Naive thymus-derived CD4-positive, alpha-beta T cell (primary cell): ENCODE results near the gene PLPPR3. TPM values are rescaled to one million over a fixed set of nuclear protein-coding genes. Genes with fewer than 3 reads are reported as not detected.

Experiments
- ATAC-seq: fragments of 150-1000 bp; cut with Tn5 transposase; 2 replicates; pipeline ENCODE4 v1.10.0; 2021; ENCODE audit warnings: mild to moderate bottlenecking, moderate library complexity
- CTCF ChIA-PET: fragments of 350-600 bp; sonication (Branson Sonifier 250); formaldehyde crosslinking; loops from one replicate; lab custom pipeline; 2021; ENCODE audit warnings: antibody characterized with exemption; lab: Charles Lee
- POLR2A ChIA-PET: fragments of 350-600 bp; sonication (Branson Sonifier 250); formaldehyde crosslinking; loops from one replicate; lab custom pipeline; 2021; ENCODE audit warnings: antibody characterized with exemption, inconsistent platforms; lab: Charles Lee
- DNase-seq, 9 donors: peaks; one replicate each; pipeline versions ENCODE4 v3.0.0 to v3.0.0-alpha.2; 2020 to 2022; ENCODE audit warnings: mixed read lengths in 1 of 9
- H3K27ac ChIP-seq: one replicate; pipeline ENCODE4 v1.7.0; 2013; ENCODE audit warnings: mild to moderate bottlenecking, low read depth, low read length, moderate library complexity
- H3K27me3 ChIP-seq, 2 donors: one replicate each; pipeline ENCODE4 v1.7.0; 2013; ENCODE audit warnings: low read length in 2 of 2, mild to moderate bottlenecking in 2 of 2, moderate library complexity in 2 of 2; ENCODE audit not compliant: control insufficient read depth in 2 of 2, insufficient read depth in 2 of 2
- H3K36me3 ChIP-seq, 3 experiments: 1 replicate in 2 of 3; 2 replicates in 1 of 3; pipeline ENCODE4 v1.7.0; 2013; ENCODE audit warnings: low read length in 3 of 3, mild to moderate bottlenecking in 3 of 3, moderate library complexity in 1 of 3; ENCODE audit not compliant: insufficient read depth in 3 of 3, control insufficient read depth in 2 of 3
- H3K4me1 ChIP-seq, 2 donors: one replicate each; pipeline ENCODE4 v1.7.0; 2013; ENCODE audit warnings: low read length in 2 of 2, mild to moderate bottlenecking in 2 of 2, moderate library complexity in 1 of 2; ENCODE audit not compliant: control insufficient read depth in 2 of 2, insufficient read depth in 2 of 2
- H3K4me3 ChIP-seq: 2 replicates; pipeline ENCODE4 v1.7.0; 2013; ENCODE audit warnings: mild to moderate bottlenecking, low read length
- H3K9me3 ChIP-seq, 3 experiments: 1 replicate in 2 of 3; 2 replicates in 1 of 3; pipeline ENCODE4 v1.7.0; 2013; ENCODE audit warnings: low read length in 3 of 3; ENCODE audit not compliant: control insufficient read depth in 2 of 3
- H3K27ac Mint-ChIP-seq, 9 donors: one replicate each; pipeline ENCODE4 v1.8.0; 2020 to 2022; ENCODE audit warnings: mixed read lengths in 9 of 9, mild to moderate bottlenecking in 8 of 9, moderate library complexity in 5 of 9, inconsistent platforms in 2 of 9
- H3K27me3 Mint-ChIP-seq, 5 donors: one replicate each; pipeline ENCODE4 v1.8.0; 2021 to 2022; ENCODE audit warnings: mixed read lengths in 5 of 5, mild to moderate bottlenecking in 1 of 5
- H3K36me3 Mint-ChIP-seq, 5 donors: one replicate each; pipeline ENCODE4 v1.8.0; 2020 to 2022; ENCODE audit warnings: mixed read lengths in 5 of 5, mild to moderate bottlenecking in 3 of 5, inconsistent platforms in 1 of 5
- H3K4me1 Mint-ChIP-seq, 7 donors: one replicate each; pipeline ENCODE4 v1.8.0; 2020 to 2022; ENCODE audit warnings: mixed read lengths in 7 of 7, mild to moderate bottlenecking in 3 of 7, inconsistent platforms in 1 of 7
- H3K4me3 Mint-ChIP-seq, 10 donors: one replicate each; pipeline ENCODE4 v1.8.0; 2020 to 2022; ENCODE audit warnings: mild to moderate bottlenecking in 10 of 10, mixed read lengths in 10 of 10, moderate library complexity in 6 of 10, inconsistent platforms in 2 of 10
- H3K9me3 Mint-ChIP-seq, 11 donors: one replicate each; pipeline ENCODE4 v1.8.0; 2020 to 2022; ENCODE audit warnings: mixed read lengths in 11 of 11, mild to moderate bottlenecking in 4 of 11, inconsistent platforms in 1 of 11, moderate library complexity in 1 of 11
- intact Hi-C, 2 donors: fragments of 100-400 bp; cut with micrococcal nuclease; formaldehyde crosslinking; loops; one replicate each; pipeline ENCODE4 v1.15.1; 2023
- polyA plus RNA-seq, 2 donors: library from polyadenylated mRNA; unstranded; fragments of 300-500 nt; fragmentation: Illumina TruSeq; gene quantifications; one replicate each; pipeline ENCODE4 v1.2.3, GENCODE V29; 2021
- total RNA-seq, 6 experiments: library from RNA in 5 of 6; stranded (reverse) in 5 of 6; gene quantifications; 1 replicate in 5 of 6; 2 replicates in 1 of 6; pipeline ENCODE4 v1.2.3 and lab custom pipeline; 2021 to 2026

The PLPPR3 gene
- total RNA-seq (not detected), polyA plus RNA-seq (not detected), total RNA-seq (lab: John Stamatoyannopoulos, UW) (not detected)

- peaks cover 0 to under 1% (median 0%) of the 10 kb centered on the region in 11 donors for H3K9me3 Mint-ChIP-seq
- H3K4me3 Mint-ChIP-seq: peak within 1 kb of the TSS in 8 of 10 donors; percentile 21 to 66 (median 38)
- Histone ChIP-seq H3K4me1 (no peaks in the 10 kb centered on the region), H3K27ac (no peak within 1 kb of the TSS), H3K27me3 (no peaks in the 10 kb centered on the region), H3K9me3 (no peaks in the 10 kb centered on the region), H3K36me3 (no peaks in the 10 kb centered on the region), H3K4me3 (no peak within 1 kb of the TSS)
- peaks cover 0 to 6% (median 0%) of the 10 kb centered on the region in 7 donors for H3K4me1 Mint-ChIP-seq
- H3K27me3 Mint-ChIP-seq: peaks cover 8 to 28% (median 21%) of the 10 kb centered on the region in 5 donors
- DNase-seq (peak in 1 of 9 donors; percentile 7), ATAC-seq (no peak)
- no peak within 1 kb of the TSS for H3K27ac Mint-ChIP-seq
- ChIA-PET CTCF (no interaction called here), POLR2A (no interaction called here)
- intact Hi-C loops: no loop called here
- peaks cover 0 to under 1% (median 0%) of the 10 kb centered on the region in 5 donors for H3K36me3 Mint-ChIP-seq
Observed at GRCh38 chr19:821825-822503, at the start of gene PLPPR3. PLPPR3 (minus strand) TSS chr19:821955; CDS start chr19:821559, 396 bp downstream.

- CTCF ChIA-PET: interaction anchor here (1.4 kb wide), 1 partner anchor 50 kb away, joined by 4 read pairs; no protein-coding TSS in a partner anchor
- Mint-ChIP-seq H3K4me1 (peaks cover 0 to 29% (median 13%) of the 10 kb centered on the region in 7 donors), H3K9me3 (peaks cover 0 to 8% (median 0%) of the 10 kb centered on the region in 11 donors), H3K36me3 (peaks cover 3 to 15% (median 7%) of the 10 kb centered on the region in 5 donors), H3K4me3 (peak overlapping the region in 2 of 10 donors; percentile 63 to 86), H3K27me3 (peaks cover 0 to 2% (median 0%) of the 10 kb centered on the region in 5 donors), H3K27ac (peak overlapping the region in 4 of 9 donors; percentile 71 to 92 (median 89))
- DNase-seq (no peak), ATAC-seq (no peak)
- Histone ChIP-seq H3K36me3 (peaks cover 0 to 52% (median 0%) of the 10 kb centered on the region in 3 experiments), H3K27me3 (no peaks in the 10 kb centered on the region), H3K27ac (no peak overlapping the region), H3K9me3 (no peaks in the 10 kb centered on the region), H3K4me1 (peaks cover 8 to 14% of the 10 kb centered on the region in 2 donors), H3K4me3 (no peak overlapping the region)
- intact Hi-C loops: no loop called here
- POLR2A ChIA-PET: interaction anchor here (1.3 to 1.8 kb wide), 2 partner anchors 8 to 44 kb away, joined by 4 to 5 read pairs; no protein-coding TSS in a partner anchor
Observed at GRCh38 chr19:870963-871401, 49.2 kb upstream of the PLPPR3 start.

DNA sequence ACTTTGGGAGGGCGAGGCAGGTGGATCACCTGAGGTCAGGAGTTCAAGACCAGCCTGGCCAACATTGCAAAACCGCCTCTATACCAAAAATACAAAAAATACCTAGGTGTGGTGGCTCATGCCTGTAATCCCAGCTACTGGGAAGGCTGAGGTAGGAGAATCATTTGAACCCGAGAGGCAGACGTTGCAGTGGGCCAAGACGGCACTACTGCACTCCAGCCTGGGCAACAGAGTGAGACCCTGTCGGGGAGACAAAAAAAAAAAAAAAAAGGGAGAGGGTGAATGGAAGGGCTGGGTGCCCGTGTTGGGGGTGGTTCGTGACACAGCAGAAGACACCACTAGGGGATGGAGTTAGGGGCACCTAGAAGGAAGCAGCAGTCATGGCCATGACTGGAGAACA, 48.6 kb upstream of the PLPPR3 start:
- Mint-ChIP-seq H3K36me3 (peaks cover 3 to 15% (median 7%) of the 10 kb centered on the region in 5 donors), H3K4me3 (peak overlapping the region in 4 of 10 donors; percentile 44 to 54 (median 46)), H3K27ac (peak overlapping the region in 7 of 9 donors; percentile 32 to 92 (median 55)), H3K27me3 (peaks cover 0 to 2% (median 0%) of the 10 kb centered on the region in 5 donors), H3K9me3 (peaks cover 0 to 8% (median 0%) of the 10 kb centered on the region in 11 donors), H3K4me1 (peaks cover 0 to 29% (median 13%) of the 10 kb centered on the region in 7 donors)
- Histone ChIP-seq H3K4me3 (no peak overlapping the region), H3K9me3 (no peaks in the 10 kb centered on the region), H3K27ac (no peak overlapping the region), H3K27me3 (no peaks in the 10 kb centered on the region), H3K4me1 (peaks cover 8 to 14% of the 10 kb centered on the region in 2 donors), H3K36me3 (peaks cover 0 to 45% (median 0%) of the 10 kb centered on the region in 3 experiments)
- intact Hi-C loops: no loop called here
- DNase-seq: no peak
- ChIA-PET POLR2A (no interaction called here), CTCF (interaction anchor here (0.6 kb wide), 1 partner anchor 9 kb away, joined by 3 read pairs; no protein-coding TSS in a partner anchor)
- no peak for ATAC-seq

DNA sequence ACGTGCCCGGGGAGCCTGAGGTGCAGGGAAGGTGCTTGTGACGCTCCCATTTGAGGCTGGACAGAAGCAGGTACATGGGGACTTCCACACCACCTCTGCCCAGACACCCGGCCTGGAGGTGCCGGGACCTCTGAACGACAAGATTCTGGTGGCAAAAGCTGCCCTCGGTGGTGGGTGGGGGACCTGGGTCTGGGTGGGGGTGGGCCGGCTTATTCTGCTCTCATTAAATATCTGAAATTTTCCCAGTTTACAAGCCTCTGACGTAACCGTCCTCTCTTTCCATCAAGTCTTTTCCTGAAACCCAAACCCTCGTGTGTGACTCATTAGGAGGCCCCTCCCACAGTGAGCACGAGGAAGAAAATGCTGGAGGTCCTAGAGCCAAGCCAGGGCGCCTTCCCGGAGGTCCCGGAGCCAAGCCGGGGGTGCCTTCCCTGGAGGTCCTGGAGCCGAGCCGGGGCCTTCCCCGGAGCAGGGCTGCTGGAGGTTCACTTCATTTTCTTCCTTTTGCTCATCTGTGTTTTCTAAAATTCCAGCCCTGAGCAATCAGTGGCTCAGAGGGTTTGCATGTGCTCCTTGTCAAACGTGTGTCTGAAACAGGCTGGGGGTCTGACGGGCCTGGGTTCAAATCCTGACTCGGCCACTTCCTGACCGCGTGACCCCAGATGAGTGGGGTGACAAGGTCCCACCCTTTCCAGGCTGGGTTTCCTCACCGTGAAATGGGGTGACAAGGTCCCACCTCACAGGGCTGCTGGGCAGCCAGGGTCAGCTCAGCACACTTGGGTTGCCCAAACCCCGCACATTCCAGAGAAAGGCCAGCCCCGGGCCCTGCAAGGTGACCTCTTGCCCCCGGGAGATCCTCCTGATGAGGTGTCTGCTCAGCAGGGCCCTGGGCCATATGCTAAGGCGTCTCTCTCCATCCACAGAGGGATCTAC, 47.8 kb upstream of the PLPPR3 start:
- peak overlapping the region in 6 of 9 donors; percentile 17 to 92 (median 66) for H3K27ac Mint-ChIP-seq
- peaks cover 0 to 8% (median 0%) of the 10 kb centered on the region in 11 donors for H3K9me3 Mint-ChIP-seq
- Histone ChIP-seq H3K27me3 (no peaks in the 10 kb centered on the region), H3K4me1 (peaks cover 8 to 14% of the 10 kb centered on the region in 2 donors), H3K36me3 (peaks cover 0 to 44% (median 0%) of the 10 kb centered on the region in 3 experiments), H3K27ac (no peak overlapping the region), H3K4me3 (no peak overlapping the region), H3K9me3 (no peaks in the 10 kb centered on the region)
- H3K4me1 Mint-ChIP-seq: peaks cover 0 to 29% (median 13%) of the 10 kb centered on the region in 7 donors
- peaks cover 3 to 15% (median 7%) of the 10 kb centered on the region in 5 donors for H3K36me3 Mint-ChIP-seq
- intact Hi-C loops: loop anchor here in 1 of 2 donors (10.0 kb wide), 1 partner anchor 375 kb away; the partner anchor contains the start of genes ATP5F1D and MIDN
- peak overlapping the region in 1 of 10 donors; percentile 44 for H3K4me3 Mint-ChIP-seq
- POLR2A ChIA-PET: no interaction called here
- ATAC-seq (no peak), DNase-seq (no peak)
- H3K27me3 Mint-ChIP-seq: peaks cover 0 to 2% (median 0%) of the 10 kb centered on the region in 5 donors
- CTCF ChIA-PET: interaction anchor here (0.7 kb wide), 1 partner anchor 259 kb away, joined by 4 read pairs; no protein-coding TSS in a partner anchor

GRCh38 chr19:868458-869244, 46.9 kb upstream of the PLPPR3 start:
- no peak for ATAC-seq
- ChIA-PET POLR2A (no interaction called here), CTCF (interaction anchor here (0.7 kb wide), 1 partner anchor 260 kb away, joined by 4 read pairs; no protein-coding TSS in a partner anchor)
- Mint-ChIP-seq H3K4me3 (no peak overlapping the region), H3K4me1 (peaks cover 0 to 33% (median 17%) of the 10 kb centered on the region in 7 donors), H3K27ac (peak overlapping the region in 1 of 9 donors; percentile 25), H3K9me3 (peaks cover 0 to 8% (median 0%) of the 10 kb centered on the region in 11 donors), H3K27me3 (peaks cover 0 to 2% (median 0%) of the 10 kb centered on the region in 5 donors), H3K36me3 (peaks cover 3 to 15% (median 7%) of the 10 kb centered on the region in 5 donors)
- intact Hi-C loops: loop anchor here in 1 of 2 donors (10.0 kb wide), 1 partner anchor 376 kb away; the partner anchor contains the start of genes ATP5F1D and MIDN
- Histone ChIP-seq H3K4me1 (peaks cover 11 to 18% of the 10 kb centered on the region in 2 donors), H3K27me3 (no peaks in the 10 kb centered on the region), H3K9me3 (no peaks in the 10 kb centered on the region), H3K36me3 (peaks cover 0 to 41% (median 0%) of the 10 kb centered on the region in 3 experiments), H3K27ac (no peak overlapping the region), H3K4me3 (no peak overlapping the region)
- no peak for DNase-seq
